HL-60/S4 treated with phorbol 12-myristate 13-acetate at 8.2 ng/mL for 4 days and 3 days (cell line): ENCODE results near the gene ELK3.

Experiments used
- in situ Hi-C: fragments of 300-500 bp; cut with MboI; formaldehyde crosslinking; loops from 2 replicates; pipeline ENCODE4 v1.15.0; 2022; ENCODE audit warnings: low sequenced_read_pairs

ELK3 gene

DNA sequence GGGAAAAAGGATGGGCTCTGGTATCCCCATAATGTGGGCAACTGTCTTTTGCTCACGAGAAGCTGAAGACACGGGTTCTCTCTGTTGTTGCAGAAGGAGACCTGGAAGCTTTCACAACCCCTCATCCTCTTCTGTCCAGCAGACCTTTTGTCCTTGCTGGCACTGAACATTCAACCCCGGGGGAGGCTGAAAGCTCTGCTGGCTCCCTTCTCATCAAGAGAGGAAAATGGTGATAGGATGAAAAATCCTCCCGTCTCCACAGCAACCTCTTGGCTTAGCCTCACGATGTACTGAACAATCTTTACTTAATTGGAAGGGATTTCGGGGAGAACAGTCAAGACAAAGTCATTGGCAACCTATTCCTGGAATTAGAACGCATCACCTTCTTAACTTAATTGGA, 39.0 kb downstream of the ELK3 start:
- in situ Hi-C loops: no loop called here

DNA sequence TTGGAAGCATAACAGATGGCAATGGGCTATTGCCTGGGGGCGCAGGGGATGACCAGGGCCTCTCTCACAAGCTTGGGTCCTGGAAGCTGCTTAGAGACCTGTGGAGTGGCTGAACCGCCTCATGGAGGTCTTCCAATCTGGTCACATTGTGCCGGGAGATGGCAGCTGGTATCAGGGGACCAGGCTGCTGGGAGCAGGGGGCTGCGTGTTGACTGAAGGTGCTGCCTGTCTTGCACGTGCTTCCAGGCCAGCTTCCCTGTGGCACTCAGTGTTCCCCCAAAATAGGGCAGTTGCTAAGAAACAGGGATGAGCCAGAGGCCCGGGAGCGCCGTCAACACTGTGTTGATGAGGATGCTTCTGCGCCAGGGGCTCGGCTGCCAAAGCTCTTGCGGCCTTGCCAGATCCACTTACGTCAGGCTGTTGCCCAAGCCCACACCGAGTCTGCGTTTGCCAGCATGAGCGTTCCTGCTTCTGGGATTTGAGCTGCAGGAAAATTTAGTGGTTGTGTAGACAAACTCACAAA, 39.8 kb downstream of the ELK3 start:
- in situ Hi-C loops: no loop called here

DNA sequence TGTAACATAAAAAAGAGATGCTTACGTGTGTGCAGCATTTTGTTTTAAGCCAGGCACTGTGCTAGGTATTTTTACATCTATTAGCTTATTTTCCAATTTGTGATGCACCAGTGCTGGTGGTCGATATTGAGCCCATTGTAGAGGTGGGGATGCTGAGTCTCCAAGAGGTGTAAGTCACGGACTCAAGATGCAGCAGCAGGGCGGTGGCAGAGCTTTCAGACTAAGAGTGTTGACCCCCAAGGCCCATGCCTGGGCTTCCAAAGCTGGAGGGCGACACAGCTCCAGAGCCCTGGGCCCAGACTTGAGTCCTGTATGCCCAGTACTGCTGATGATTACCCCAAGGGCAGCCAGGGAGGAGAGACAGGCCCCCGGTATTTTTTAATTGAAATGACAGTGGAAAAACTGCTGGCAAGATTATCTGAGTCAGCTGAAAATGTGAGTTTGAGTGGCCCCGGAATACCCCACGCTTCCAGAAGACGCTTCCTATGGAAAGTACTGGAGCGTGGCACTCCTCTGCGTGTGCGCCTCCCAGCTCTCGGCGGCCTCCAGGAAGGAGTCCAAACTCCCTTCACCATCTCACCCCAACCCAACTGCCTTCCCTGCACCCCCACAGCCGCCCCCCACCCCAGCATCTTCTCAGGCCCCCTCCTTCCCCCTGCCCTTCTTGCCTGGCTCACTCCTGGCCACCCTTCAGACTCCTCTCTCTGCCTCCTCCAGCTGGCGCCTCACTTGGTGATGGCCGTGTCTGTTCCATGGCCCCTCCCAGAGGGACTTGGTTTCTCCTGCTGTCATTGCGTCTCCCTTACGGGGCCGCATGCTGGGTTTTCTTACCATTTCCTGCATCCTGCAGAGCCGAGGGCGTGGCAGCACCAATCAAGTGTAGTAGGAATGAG, 40.7 kb downstream of the ELK3 start:
- in situ Hi-C loops: no loop called here

DNA sequence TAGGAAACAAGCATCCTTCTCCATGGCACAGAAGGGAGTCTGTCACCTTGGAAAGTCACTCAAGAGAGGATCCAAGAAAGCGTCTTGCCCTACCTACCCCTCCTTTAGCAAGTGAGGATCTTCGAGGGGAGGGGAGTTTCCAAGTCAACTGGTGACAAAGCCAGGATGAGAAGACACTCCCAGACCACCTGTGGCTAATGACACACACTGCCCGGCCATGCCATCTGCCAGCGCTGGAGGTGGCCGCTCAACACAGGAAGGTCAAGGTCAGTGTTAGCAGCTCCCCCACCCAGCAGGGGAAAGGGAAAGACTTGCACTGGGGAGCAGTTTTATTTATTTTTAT, 41.3 kb downstream of the ELK3 start:
- in situ Hi-C loops: no loop called here

DNA sequence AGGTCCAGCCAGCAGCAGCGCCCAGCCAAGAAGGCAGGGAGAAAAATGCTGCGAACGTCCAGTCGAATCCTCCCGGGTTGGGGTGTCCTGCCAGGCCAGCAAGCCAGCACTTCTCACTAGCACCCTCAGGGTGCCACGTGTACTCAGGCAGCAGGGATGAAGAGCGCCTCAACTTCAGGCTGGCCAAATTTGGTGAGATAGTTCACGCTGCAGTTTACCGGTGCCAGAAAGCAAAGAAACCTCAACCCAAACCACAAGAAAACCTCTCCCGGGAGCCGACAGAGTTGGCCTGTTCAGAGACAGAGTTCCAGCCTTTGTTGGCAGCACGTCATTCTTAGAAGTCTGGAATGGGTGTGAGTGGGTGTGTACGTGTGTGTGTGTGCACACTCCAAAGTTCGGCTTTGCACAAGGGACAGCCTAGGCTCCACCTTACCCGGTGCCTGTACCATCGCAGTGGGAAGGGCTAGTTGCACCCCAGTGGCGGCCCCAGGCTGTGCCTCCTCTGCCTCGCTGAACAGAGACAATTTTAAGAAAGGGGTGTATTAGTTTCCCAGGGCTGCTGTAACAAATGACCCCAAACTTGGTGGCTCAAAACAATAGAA, 42.1 kb downstream of the ELK3 start:
- in situ Hi-C loops: no loop called here

DNA sequence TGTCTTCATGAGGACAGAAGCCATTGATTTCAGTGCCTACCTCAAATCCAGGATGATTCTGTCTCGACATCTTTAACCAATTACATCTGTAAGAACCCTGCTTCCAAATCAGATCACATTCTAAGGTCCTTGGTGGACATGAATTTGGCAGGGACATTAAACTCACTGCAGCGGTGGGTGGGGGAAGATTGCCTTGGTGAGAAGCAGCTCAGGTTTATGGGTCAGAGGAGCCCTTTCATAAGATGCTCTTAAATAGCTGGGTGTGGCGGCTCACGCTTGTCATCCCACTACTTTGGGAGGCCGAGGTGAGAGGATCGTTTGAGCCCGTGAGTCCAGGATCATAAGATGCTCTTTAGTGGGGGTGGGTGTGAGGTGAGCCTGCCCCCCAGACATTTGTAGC, 42.9 kb downstream of the ELK3 start:
- in situ Hi-C loops: no loop called here

DNA sequence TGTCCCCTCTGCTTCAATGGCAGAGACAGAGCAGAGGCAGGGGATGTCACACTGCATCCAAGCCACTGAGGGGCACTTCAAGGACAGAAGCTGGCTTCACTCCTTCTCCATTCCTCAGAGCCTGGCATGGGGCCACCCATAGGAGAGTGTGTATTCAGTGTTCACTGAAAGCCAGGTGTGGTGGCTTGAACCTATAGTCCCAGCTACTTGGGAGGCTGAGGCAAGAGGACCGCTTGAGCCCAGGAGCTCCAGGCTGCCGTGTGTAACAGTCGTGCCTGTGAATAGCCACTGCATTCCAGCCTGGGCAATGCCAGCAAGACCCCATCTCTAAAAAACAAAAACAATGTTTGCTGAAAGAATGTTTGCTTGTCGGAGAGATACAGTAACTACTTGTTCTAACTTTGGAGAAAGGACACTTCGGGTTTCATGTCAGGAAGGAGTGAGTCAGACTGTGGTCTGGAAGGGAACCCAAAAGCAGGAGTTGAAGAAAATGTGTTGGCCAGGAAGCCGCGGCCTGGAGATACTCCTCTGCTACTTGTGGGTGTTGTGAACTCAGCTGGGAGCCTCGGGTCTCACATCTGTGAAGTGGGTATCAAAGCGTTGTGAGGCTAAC, 43.4 kb downstream of the ELK3 start:
- in situ Hi-C loops: no loop called here

DNA sequence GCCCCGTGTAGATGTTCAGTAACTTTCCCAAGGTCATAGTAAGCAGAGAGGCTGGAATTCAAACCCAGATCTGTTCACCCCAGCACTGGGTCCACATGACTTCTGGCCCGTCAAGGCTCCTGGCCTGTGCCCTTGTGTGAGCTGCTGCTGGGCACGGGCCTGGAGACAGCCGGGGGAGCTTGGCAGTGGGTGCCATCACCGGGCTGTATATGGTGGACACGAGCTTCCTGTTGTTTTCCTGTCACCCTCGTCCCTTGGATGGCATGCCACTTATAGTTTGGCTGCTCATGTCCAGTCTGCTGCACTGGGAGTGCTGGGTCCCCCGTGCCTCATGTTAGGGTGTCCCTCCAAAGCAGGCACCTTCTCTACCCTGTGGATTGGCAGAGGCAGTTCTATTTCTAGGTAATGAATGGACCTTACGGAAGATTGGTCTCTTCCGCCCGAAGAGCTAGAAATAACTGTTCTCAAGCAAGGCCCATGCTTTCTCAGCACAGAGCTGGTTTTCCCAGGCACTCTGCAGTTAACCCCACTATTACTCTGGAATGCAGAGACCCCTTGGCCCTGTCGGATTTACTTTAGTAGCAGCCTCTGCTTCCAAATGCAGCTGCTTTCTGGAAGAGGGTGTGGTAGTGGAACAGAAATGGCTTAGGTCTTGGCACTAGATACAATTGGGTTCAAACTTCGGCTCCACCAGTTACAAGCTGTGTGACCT, 44.3 kb downstream of the ELK3 start:
- in situ Hi-C loops: no loop called here

DNA sequence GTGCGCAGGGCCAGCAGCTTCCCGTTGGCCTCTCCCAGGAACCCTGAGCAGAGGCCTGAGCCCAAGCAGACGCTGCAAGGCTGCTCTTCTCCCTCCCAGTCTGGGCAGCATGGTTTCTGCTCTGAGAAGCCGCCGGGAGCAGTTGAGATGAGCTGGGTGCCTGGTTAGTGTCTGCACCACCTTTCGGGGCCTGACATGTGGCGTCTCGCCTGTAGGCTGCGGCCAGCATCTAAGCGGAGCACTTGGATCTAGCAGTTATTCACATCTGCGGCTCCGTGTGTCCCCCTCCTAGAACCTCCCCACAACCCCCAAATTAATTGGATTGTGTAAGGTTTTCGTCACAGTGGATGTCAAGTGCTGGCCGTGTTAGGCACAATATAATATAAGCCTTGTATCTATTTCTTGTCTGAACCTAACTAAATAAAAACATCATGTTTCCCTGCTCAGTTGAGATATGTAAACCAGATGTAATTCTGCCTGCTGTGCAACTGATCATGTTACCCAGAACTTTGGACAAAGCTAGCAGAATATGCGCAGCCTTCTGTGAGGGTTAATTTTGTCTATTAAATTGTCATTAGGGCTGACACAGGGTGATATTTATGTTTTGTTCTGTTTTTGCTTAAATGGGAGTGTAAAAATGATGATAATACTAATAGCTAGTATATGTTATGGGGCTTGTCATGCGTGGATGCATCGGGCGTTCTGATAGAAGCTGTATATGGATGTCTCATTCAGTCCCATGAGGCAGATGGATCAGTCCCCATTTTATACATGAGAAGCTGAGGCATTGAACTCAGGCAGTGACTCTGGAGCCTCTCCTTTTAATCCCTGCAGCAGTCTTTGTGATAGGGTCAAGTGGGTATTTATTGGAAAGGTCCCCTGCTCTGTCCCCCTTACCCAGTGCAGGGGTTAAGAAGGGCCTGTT, 45.8 kb downstream of the ELK3 start:
- in situ Hi-C loops: no loop called here

DNA sequence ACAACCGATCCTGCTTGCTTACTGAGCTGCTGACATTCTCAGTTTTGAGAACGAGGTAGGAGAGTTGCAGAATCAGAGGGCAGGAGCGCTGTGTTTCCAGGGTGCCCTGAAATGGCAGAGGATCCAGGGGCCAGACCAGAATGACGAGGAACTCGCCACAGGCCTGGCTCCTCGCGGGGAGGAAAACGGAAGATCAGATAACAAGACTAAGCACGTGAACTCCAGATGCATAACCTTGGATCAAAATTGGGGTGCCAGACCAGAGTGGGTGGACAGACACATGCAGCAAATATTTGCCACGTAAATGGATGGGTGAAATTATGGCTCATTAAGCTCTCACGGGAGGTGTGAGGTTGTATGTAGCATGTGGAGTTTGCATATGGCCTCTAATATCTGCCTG, 46.5 kb downstream of the ELK3 start:
- in situ Hi-C loops: no loop called here

DNA sequence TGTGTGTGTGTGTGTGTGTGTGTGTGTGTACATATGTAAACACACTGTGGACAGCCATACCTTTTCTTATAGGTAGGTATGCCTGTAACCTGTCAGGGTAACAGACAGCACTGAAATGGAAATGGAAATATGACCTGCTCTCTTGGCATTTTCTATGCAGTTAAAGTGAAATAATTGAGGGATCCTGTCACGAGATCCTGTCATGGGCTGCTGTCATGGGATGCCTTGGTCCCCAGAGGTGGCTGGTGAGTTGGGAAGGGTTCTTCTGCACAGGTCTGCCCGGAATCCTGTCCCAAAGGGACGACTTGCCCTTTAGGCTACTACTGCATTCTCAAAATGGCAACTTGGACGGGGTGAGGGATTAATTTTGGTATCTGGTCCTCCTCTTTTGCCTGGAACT, 47.3 kb downstream of the ELK3 start:
- in situ Hi-C loops: no loop called here

DNA sequence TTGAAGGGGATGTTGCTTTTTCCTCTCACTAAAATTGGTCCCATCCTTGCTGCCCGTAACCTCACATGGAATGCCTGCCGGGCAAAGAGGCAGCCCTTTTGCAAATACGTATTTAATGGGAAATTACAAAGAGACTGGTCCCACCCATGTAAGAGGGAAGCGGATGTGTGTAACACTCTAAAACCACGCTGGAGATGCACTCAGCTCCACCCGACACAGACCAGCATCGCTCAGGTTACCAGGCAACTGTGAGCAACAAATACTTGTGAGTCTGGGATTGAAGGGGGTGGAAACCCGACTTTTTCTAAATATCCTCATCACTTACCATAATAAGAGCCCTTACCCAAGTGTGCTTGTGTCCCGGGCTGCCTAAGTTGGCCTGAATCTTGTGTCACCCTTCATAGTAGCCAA, 47.7 kb downstream of the ELK3 start:
- in situ Hi-C loops: no loop called here

DNA sequence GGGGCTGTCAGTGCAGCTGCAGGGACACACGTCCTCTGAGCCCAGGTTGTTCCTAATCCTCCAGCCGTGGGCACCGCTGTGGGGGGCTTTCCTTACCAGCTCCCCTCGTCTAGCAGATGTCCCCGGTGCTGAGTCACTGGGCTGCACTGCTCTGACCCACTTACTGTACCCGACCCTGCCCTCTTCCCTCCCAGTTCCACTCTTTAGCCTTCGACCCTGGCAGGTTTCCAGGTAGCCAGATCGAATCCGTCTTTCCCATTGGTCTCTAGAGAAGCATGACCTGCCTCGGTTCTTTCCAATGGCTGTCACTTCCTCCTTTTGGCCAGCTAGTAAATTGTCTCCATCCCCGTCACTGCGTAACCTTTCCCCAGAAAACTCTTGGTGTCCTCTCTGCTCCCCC, 48.4 kb downstream of the ELK3 start:
- in situ Hi-C loops: no loop called here

DNA sequence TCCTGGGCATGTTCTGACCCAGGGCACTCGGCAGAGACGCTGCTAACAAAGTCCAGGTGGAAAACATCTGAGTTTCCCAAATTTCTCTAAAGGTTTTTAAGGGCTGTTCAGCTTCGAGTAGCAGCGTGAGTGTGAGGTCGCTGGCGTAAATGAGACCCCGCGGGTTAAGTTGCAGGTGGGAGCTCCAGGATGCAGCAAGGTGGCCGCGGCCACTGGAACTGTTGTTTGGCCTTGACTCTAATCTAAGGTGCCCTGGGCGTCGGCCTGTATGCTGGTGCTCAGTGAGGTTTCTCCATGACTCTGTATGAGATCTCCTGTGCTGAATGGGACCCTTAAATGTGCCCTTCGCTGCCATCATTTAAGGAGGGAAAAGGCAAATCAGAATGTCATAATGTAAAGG, 50.7 kb downstream of the ELK3 start:
- in situ Hi-C loops: no loop called here

DNA sequence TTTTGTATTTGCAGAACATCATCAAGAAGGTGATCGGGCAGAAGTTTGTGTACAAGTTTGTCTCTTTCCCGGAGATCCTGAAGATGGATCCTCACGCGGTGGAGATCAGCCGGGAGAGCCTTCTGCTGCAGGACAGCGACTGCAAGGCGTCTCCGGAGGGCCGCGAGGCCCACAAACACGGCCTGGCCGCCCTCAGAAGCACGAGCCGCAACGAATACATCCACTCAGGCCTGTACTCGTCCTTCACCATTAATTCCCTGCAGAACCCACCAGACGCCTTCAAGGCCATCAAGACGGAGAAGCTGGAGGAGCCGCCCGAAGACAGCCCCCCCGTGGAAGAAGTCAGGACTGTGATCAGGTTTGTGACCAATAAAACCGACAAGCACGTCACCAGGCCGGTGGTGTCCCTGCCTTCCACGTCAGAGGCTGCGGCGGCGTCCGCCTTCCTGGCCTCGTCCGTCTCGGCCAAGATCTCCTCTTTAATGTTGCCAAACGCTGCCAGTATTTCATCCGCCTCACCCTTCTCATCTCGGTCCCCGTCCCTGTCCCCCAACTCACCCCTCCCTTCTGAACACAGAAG, 52.8 kb downstream of the ELK3 start:
- in situ Hi-C loops: no loop called here

DNA sequence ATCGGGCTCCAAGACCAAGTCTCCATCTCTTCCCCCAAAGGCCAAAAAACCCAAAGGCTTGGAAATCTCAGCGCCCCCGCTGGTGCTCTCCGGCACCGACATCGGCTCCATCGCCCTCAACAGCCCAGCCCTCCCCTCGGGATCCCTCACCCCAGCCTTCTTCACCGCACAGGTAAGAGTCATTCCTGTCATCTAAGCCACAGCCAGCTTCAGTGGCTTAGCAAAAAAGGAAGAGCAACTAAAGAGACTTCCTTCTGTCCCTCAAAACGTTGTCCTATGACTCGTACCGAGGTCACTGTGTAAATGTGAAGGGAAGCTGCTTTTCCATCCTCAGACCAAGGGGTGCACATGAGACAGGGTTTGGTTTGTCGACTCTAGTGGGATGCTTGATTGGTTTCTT, 53.4 kb downstream of the ELK3 start:
- in situ Hi-C loops: no loop called here

DNA sequence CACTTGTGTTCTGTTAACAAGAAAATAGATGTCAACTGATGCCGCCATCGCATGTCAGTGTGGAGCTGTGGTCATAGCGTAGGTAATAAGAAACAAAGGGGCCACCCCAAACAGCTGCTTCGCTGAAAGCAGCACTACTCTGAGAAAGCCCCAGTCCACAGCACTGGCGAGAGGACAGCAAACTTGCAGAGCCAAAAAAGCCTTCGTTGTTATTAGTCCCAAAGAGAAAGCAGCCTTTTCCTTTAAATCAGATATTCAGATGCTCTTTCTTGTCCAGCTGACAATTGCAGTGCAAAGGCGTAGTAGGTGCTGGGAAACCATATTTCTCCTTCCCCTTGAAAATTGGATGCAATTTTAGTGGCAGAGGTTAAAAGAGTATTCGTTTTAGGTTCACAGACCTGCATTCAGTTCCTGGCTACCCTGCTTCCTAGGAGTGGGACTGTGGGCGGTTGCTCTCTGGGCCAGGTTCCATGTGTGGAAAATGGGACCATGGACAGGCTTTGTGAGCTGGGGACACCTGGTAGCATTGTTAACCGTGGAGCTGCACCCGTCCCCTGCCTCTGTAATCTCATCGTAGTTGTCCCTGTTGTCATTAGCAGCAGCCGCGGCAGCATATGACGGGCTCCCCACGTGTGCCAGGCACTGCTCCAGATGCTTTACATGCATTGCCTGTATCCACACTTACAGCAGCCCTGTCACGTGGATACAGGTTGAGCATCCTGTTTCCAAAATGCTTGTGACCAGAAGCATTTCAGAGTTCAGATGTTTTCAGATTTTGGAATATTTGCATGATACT, 54.2 kb downstream of the ELK3 start:
- in situ Hi-C loops: no loop called here

DNA sequence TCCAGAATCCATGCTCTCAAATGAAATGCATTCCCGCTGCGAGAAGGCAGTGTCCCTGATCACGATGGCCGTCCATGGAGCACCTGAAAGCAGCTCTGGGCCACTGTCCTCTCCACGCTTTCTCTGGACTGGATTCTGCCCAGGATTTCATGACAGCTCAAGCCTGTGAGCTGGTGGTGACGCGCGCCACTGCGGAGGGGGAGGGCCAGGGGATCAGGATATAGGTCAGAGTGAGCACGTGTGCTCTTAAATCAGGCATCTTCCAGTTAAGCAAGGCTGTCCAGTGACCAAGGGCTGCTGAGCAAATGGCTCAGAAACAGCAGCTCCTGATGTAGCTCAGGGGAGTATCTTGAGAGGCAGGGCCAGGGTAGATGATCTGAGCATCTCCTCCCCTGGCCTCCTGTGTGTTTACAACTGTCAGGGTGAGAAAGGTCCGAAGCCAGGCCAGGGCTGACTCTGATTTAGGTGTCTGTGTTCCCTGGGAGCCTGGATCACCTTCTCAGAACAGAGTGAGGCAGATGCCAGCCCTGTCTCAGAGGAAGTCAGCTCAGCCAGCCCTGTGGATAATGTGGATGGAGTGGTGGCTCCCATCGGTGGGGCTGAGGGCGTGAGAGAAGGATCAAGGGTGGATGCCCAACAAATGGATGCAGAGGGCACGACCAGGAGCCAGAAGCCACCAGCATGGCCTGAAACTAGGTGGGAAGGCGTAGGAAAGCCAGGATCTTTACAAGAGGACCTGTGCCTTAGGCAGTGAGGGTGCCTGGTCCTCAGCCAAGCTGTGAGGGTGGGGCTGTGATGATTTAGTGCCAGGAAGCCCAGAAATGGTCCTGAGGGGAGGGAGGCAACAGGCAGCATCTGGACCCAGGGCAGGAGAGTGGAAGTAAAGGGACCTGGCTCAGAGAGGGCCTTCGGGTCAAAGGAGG, 55.3 kb downstream of the ELK3 start:
- in situ Hi-C loops: loop anchor here (25.0 kb wide), 1 partner anchor 263 kb away; no protein-coding TSS in a partner anchor
